Measurements from ENCODE around the gene FAM135A. TPM values are rescaled to one million over a fixed set of nuclear protein-coding genes. Genes with fewer than 3 reads are reported as not detected.

Gene FAM135A
- total and polyA plus RNA-seq, 11 donors = 6.0 to 14.9 (median 12.0) TPM

- WGBS, 4 donors = 94 to 95% (median 95%) methylated on average over 4 of the region's 4 CpGs
- Histone ChIP-seq H3K4me3 (no peak overlapping the region), H3K9me3 (no peaks in the 10 kb centered on the region), H3K36me3 (peaks cover 0 to 62% (median 10%) of the 10 kb centered on the region in 9 donors), H3K4me1 (no peaks in the 10 kb centered on the region), H3K27me3 (no peaks in the 10 kb centered on the region), H3K27ac (no peak overlapping the region)
- DNase-seq = no peak
- no peak for ATAC-seq
- intact Hi-C loops (cut with DNase I) = no loop called here
- no peak for TF ChIP-seq CTCF (IDR thresholded peaks at IDR 0.05)
- TF ChIP-seq POLR2A (IDR thresholded peaks at IDR 0.05) = no peak
These were observed 111.5 kb downstream of the FAM135A start for GRCh38 chr6:70524721-70525286.

- WGBS, 4 donors = 84 to 91% (median 90%) methylated on average over 5 of the region's 5 CpGs
- intact Hi-C loops (cut with DNase I) = no loop called here
- Histone ChIP-seq H3K27me3 (no peaks in the 10 kb centered on the region), H3K4me3 (no peak overlapping the region), H3K36me3 (peaks cover 0 to 77% (median 15%) of the 10 kb centered on the region in 9 donors), H3K4me1 (no peaks in the 10 kb centered on the region), H3K27ac (no peak overlapping the region), H3K9me3 (no peaks in the 10 kb centered on the region)
- TF ChIP-seq CTCF (IDR thresholded peaks at IDR 0.05) (no peak), POLR2A (IDR thresholded peaks at IDR 0.05) (no peak)
- DNase-seq (no peak), ATAC-seq (no peak)
These were observed 113.9 kb downstream of the FAM135A start for GRCh38 chr6:70527071-70527737.

DNA sequence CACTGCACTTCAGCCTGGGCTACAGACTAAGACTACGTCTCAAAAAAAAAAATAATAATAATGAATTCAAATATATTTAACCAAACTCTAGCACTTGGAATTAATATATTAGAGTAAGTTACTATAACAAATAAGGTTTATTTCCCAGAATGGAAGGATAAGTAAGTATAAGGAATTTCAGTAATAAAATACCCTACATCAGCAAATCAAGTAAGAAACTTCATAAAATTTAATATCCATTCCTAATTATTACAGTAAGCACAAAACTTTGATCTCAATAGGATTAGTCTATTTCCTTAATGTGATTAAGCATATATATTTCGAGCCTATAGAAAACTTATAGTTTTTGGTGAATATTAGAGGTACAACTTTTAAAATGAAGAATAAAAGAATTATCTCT lies 116.7 kb downstream of the FAM135A start:
- WGBS, 4 donors = 95 to 99% (median 97%) methylated on average over 2 of the region's 2 CpGs
- Histone ChIP-seq H3K4me1 (no peaks in the 10 kb centered on the region), H3K4me3 (no peak overlapping the region), H3K27me3 (no peaks in the 10 kb centered on the region), H3K9me3 (no peaks in the 10 kb centered on the region), H3K36me3 (peaks cover 0 to 88% (median 25%) of the 10 kb centered on the region in 9 donors), H3K27ac (no peak overlapping the region)
- no peak for DNase-seq
- no peak for ATAC-seq
- intact Hi-C loops (cut with DNase I) = no loop called here
- no peak for TF ChIP-seq POLR2A (IDR thresholded peaks at IDR 0.05)
- TF ChIP-seq CTCF (IDR thresholded peaks at IDR 0.05) = no peak

DNA sequence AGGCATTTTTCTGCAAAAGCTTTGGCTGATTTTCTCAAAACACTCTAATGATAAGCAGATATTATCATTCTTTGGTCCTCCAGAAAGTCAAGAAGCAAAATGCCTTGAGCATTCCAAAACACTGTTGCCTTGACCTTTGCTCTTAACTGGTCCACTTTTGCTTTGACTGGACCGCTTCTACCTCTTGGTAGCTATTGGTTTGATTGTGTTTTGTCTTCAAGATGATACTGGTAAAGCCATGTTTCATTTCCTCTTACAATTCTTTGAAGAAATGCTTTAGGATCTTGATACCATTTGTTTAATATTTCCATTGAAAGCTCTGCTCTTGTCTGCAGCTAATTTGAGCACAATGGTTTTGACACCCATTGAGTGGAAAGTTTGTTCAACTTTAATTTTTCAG lies 117.8 kb downstream of the FAM135A start:
- H3K9me3 ChIP-seq = no peaks in the 10 kb centered on the region
- H3K4me1 ChIP-seq = no peaks in the 10 kb centered on the region
- H3K27ac ChIP-seq = no peak overlapping the region
- no peaks in the 10 kb centered on the region for H3K27me3 ChIP-seq
- WGBS, 4 donors = 93 to 100% (median 96%) methylated on average over 1 of the region's 1 CpG
- DNase-seq (no peak), ATAC-seq (no peak)
- no peak for TF ChIP-seq POLR2A (IDR thresholded peaks at IDR 0.05)
- TF ChIP-seq CTCF (IDR thresholded peaks at IDR 0.05) = no peak
- intact Hi-C loops (cut with DNase I) = no loop called here
- no peak overlapping the region for H3K4me3 ChIP-seq
- H3K36me3 ChIP-seq = peaks cover 0 to 88% (median 23%) of the 10 kb centered on the region in 9 donors
